ENCODE results near the gene NBPF3. TPM values are rescaled to one million over a fixed set of nuclear protein-coding genes. Genes with fewer than 3 reads are reported as not detected.

Gene NBPF3
- total and polyA plus RNA-seq, 4 donors = 9.7 to 16.1 (median 10.6) TPM

Other genes starting within 250 kb of the NBPF3 start
- gene ECE1, start 149.7 kb upstream of the NBPF3 start, total RNA-seq = 10 to 100 TPM; 21.2 to 33.9 TPM
- 10 to 100 TPM; 26.3 to 27.9 TPM for gene ECE1, start 149.7 kb upstream of the NBPF3 start, polyA plus RNA-seq (ENCODE audit: insufficient read length in 2 of 2)
- gene ALPL, start 69.3 kb downstream of the NBPF3 start, total RNA-seq = 10 to 100 TPM; 10.5 to 35.7 TPM
- 10 to 100 TPM; 30.6 to 33.0 TPM for gene ALPL, start 69.3 kb downstream of the NBPF3 start, polyA plus RNA-seq (ENCODE audit: insufficient read length in 2 of 2)
- gene RAP1GAP, start 229.2 kb downstream of the NBPF3 start, total RNA-seq = 10 to 100 TPM; 17.1 to 37.1 TPM
- gene RAP1GAP, start 229.2 kb downstream of the NBPF3 start, polyA plus RNA-seq (ENCODE audit: insufficient read length in 2 of 2) = 100 to 1,000 TPM in 1 of 2 donors, 10 to 100 TPM in 1; 96.3 to 103 TPM

Measured in spinal cord (tissue), 4 donors.